GM21529 (cell line): ENCODE results near the gene CNPY2.
"Not testable (repeated sequence)": the region's sequence is repeated elsewhere in the genome, so short reads cannot be mapped to it uniquely, and the experiment has no call there.

Experiments
- ATAC-seq: cut with Tn5 transposase; IDR thresholded peaks from one replicate; pipeline ENCODE4 v1.9.1; 2021; ENCODE audit not compliant: unreplicated experiment

Gene CNPY2

GRCh38 chr12:56333679-56334489, 18.1 kb upstream of the CNPY2 start, which contains the start of gene PAN2:
PAN2 (minus strand) TSS chr12:56334000; CDS start chr12:56333094, 906 bp downstream.
- peak; percentile 96 for ATAC-seq

GRCh38 chr12:56333197-56333678, 17.4 kb upstream of the CNPY2 start:
- ATAC-seq, result no peak

- ATAC-seq, result no peak
Measured at GRCh38 chr12:56332512-56333196, 16.9 kb upstream of the CNPY2 start.

- ATAC-seq, result no peak
Measured at GRCh38 chr12:56330936-56331490, 15.2 kb upstream of the CNPY2 start.

- no peak for ATAC-seq
Measured at GRCh38 chr12:56326533-56326932, 10.7 kb upstream of the CNPY2 start.

- ATAC-seq, result no peak
Measured at GRCh38 chr12:56326126-56326525, 10.3 kb upstream of the CNPY2 start.

- no peak for ATAC-seq
Measured at GRCh38 chr12:56324206-56324605, 8.4 kb upstream of the CNPY2 start.

- not testable (repeated sequence) for ATAC-seq
Measured at GRCh38 chr12:56321610-56322009, 5.8 kb upstream of the CNPY2 start.

GRCh38 chr12:56321027-56321426, 5.2 kb upstream of the CNPY2 start:
- ATAC-seq, result no peak

- ATAC-seq, result no peak
Measured at GRCh38 chr12:56317675-56318074, 1.9 kb upstream of the CNPY2 start.

- no peak for ATAC-seq
Measured at GRCh38 chr12:56315249-56315621, 553 bp downstream of the CNPY2 start.

- ATAC-seq, result no peak
Measured at GRCh38 chr12:56311003-56311402, 4.8 kb downstream of the CNPY2 start.

- no peak for ATAC-seq
Measured at GRCh38 chr12:56308714-56309113, 7.1 kb downstream of the CNPY2 start.

GRCh38 chr12:56307221-56307965, 8.4 kb downstream of the CNPY2 start:
- ATAC-seq, result no peak

- no peak for ATAC-seq
Measured at GRCh38 chr12:56304872-56305590, 10.8 kb downstream of the CNPY2 start.

GRCh38 chr12:56304276-56304675, 11.5 kb downstream of the CNPY2 start:
- ATAC-seq, result no peak

GRCh38 chr12:56300644-56301464, 14.9 kb downstream of the CNPY2 start:
- ATAC-seq, result no peak

- peak; percentile 93 for ATAC-seq
Measured at GRCh38 chr12:56299853-56300643, 15.7 kb downstream of the CNPY2 start, which contains the start of gene CS. CS (minus strand) TSS chr12:56300330; CDS start chr12:56300201, 129 bp downstream.
